NCI-H524 treated with DMSO at 0.1 percent for 48 hours (cell line): ENCODE data around the gene CCDC27.

Source experiments
- DNase-seq: peaks from one replicate; lab custom pipeline; 2025; lab: John Stamatoyannopoulos, UW

Gene CCDC27

DNA sequence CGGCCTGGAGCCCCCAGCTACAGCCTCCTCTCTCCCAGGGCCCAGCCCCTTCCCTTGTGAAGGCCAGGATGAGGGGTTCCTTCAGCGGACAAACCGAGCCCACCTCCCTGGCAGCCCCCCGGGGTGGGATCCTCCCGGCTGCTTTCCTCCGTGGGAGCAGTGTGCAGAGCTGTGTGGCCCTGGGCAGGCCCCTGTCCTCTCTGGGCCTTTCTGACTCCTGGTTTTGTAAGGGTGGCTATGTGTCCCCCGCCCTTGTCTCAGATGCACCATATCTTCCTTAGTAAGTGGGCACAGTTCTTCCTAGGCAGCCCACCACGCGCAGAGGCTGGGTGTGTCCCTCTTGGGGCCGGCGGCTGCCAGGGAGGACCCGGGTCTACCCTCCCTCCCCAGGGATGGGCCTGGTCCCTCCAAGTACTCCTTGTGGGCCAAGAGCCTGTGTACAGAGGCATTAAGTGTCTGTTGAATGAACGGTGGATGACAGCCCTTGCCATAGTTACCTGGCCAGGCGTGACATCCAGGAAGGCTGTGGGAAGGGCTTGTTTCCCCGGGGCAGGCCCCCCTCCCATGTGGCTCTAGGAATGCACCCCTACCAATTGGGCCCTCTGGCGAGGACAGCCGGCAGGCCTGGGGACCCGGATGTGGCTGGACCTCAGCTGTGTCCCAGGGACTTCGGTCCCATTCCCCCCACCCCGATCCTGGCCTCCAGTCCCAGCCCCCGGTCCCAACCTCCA, 24.1 kb downstream of the CCDC27 start:
- no peak for DNase-seq

DNA sequence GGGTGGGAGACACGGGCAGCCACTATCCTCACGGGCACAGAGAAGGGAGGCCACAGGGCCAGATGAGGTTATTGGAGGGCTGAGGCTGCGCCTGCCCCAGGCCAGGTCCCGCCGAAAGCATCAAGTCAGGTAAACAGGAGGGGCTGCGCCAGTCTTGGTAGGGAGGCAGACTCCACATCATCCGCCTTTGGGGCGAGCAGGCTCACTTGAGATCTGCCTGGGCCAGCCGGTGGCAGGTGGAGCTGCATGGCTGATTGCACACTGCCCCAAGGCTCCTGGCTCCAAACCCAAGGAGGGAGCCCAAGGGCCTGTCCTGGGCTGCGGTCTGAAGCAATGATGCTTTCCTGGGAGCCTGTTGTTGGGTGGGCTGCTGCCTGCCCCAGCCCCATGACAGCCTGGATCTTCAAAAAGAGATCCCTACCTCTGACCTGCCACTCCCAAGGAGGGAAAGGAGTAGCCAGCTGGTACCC, 24.9 kb downstream of the CCDC27 start:
- DNase-seq = no peak

DNA sequence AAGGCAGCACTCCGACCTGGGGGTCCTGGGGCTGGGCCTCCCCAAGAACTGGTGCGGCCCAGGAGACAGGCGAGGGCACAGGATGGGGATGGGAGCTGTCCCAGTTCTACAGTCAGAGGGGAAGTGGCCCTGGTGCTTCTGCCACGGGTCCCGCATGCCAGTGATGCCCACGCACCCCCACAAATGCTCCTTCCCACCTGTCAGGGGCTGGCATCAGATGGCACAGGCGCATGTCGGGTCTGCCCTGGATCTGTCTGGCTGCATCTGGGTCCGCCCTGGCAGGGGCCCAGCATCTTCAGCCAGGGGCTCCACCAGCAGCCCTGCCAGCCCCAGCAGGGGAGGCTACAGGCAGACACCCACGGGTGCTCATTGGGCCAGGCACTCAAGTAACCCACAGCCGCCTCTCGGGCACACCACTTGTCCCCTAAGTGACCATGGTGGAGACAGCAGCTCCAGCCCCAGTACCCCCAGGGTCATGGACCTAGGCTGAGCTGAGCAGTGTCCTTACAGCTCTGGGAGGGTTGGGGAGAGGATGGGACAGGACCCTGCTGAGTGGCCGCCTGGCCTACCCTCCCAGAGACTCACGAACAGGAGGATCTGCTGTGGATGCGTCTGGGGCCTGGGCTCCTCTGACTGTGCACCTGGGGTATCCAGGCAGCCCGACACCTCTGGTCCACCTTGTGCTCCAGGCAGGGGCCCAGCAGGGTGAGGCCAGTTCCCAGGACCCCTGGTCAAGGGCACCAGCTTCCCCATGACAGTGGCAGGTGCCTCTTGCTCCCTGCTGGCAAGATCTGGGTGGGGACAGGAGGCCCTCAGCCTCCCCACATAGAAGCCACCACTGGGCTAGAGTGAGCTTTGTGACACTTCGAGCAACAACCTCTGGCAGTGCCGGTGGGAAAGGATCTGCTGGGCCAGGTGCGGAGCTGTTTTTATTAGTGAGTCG, 25.7 kb downstream of the CCDC27 start:
- no peak for DNase-seq

DNA sequence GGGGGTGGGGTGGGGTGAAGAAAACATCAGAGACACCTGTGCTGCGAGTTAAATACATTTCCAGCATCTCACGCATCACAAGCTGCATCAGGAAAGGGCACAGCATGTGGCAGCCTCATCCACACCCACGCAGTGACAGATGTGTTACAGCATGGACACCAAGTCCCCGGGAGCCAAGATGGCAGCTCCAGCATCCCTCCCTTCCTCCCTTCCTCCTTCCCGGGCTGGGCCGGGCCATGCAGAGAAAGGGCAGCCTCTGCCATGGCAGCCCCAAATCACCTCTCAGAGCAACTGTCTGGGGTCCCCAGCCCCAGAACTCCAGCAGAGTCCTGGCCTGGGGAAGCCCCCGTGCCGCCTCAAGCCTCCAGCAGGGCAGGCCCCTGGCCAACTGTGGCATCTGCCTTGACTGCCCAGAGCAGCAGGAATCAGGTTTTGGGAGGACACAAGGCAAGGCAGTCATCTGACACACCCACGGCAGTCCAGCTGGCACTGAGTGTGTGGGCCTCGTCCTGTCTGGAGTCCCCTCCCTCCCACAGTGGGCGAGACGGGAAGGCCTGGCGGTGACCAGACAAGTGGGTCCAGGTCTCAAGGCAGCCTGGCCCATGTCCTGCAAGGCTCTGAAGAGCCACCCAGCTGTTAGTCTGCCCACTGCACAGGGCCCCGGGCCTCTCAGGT, 26.5 kb downstream of the CCDC27 start:
- no peak for DNase-seq

DNA sequence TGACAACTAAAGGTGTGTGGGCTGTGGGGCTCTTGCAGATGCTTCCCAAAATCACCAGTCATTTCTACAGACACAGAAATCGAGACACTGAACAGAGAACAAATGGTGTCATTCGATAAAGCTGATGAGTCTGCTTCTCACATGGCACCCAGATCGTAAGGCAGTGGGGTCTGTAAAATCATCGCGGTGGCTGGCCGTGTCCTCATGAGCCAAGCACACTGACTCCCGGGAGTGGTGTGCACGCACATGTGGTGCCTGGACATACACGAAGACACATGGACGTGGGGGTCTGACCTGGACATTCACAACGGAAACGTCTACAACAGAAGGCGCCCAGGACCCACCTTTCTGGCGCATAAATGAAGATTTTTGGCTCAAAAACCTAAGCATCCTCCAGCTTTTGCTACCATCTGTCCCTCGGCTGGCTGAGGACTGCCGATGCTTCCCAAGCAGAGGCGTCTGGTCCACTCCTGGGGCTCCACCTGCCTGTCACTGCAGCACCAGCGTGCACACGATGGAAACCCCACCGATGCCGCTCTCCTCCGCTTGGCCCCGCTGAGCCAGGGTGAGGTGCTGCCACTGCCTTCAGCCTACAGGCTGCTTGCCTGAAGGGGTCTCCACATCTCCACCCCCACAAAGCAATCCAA, 27.1 kb downstream of the CCDC27 start:
- DNase-seq = no peak

DNA sequence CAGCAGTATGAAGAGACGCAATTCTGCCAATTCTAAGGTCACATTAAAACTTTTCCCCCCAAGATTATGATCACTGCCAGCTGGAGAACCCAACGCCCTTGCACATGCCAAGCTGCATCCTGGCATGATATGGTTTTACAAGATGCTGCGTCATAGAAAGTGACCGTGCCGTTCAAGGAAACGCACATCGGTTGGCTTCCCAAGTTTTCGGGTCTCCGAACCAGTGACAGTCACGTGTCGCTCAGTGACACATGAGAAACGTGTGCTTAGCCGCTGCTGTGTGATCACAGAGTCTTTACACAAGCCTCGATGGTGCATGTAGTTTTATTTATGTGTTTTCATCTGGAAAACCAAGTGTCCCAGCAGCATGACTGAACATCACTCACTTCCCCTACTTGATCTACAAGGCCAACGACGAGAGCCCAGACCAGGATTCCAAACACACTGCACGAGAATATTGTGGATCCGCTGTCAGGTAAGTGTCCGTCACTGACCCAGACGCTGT, 27.7 kb downstream of the CCDC27 start:
- no peak for DNase-seq

DNA sequence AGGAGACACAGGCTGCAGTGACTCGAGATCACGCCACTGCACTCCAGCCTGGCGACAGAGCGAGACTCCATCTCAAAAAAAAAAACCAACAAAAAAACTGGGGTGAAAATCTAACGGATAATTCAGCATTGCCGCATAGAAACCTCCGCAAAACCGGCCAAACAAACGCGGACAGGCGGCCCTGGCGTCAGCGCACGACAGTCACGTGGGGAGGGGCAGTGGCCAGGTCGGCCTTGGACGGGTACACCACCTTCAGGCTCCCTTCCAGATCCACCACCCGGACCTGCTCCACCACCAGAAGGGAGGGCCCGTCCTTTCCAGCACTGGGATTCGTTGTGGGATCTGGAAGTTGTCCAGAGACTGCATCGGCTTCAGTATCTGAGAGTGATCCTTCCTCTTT, 28.7 kb downstream of the CCDC27 start:
- no peak for DNase-seq

DNA sequence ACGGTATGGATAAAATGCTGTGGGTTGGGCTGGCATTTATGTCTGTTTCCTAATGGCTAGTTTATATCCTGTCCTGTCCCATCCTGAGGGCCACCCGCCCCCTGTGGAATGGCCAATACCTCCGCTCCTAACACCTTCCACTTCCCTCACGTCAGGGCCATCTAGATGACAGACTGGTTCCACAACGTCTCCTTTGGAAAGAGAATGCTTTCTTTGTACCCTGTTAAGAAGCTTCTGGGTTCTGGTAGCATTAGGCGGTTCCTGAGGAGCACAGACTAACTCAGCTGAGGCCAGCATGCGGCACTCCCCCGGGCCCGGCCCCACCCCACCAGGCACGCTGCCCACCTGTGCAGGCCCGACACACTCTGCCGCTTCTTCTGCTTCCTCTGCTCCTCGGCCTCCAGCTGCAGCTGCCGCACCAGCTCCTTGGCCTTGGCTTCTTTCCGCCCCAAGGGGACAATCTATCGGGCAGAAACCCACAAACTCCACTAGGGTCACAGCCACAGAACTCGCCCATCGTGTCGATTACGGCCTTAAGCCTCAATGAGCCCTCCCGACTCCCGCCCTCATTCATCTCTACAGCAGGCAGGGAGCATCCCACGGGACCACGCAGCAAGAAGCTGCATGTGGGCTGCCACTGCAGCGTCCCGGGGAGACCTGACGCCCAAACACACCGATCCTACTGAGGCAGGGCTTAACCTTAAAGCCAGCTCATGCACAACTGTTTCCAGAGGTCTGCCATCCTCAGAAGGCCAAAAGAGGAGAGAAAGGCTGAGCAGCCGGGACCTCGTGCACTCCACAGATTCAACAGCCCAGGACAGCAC, 31.6 kb downstream of the CCDC27 start:
- no peak for DNase-seq

DNA sequence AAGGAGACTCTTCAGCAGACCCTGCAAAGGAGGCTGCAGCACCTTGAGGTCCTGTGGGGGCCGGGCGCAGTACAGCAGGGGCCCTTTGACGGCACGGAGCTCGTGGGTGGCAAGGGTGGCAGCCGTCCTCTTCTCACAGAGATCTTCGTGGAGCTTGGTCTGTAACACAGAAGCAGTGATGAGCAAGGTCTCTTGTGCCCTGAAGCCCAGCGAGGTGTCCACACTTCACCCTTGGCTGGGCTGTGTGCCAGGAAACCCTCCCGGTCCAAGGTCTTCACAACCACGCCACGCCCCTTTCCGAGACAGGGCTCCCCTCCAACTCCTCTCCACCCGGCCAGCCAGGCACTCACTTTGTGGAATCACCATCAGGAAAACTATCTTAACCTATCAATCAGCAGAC, 32.8 kb downstream of the CCDC27 start:
- DNase-seq = no peak

DNA sequence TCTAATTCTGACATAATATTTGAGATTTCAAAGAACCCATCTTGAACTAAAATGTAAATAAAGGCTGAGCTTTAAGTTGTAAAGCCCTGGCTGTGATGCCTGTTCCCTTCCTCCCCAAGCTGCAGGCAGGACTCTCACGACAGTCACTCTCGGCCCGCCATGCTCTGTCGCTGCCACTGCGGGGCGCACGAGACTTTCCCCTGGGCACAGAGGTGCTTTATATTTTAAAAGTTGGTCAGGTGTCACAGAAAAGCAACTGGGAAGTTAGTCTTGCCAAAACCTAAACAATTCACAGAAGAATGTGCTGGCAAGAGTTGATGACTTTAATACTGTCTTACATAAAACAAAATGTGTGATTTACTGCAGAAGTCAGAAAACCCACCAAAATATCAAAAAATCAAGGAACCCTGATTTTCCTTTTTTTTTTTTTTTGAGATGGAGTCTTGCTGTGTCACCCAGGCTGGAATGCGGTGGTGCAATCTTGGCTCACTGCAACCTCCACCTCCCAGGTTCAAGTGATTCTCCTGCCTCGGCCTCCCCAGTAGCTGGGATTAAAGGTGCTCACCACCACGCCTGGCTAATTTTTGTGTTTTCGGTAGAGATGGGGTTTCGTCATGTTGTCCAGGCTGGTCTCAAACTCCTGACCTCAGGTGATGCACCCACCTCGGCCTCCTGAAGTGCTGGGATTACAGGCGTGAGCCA, 33.4 kb downstream of the CCDC27 start:
- no peak for DNase-seq

DNA sequence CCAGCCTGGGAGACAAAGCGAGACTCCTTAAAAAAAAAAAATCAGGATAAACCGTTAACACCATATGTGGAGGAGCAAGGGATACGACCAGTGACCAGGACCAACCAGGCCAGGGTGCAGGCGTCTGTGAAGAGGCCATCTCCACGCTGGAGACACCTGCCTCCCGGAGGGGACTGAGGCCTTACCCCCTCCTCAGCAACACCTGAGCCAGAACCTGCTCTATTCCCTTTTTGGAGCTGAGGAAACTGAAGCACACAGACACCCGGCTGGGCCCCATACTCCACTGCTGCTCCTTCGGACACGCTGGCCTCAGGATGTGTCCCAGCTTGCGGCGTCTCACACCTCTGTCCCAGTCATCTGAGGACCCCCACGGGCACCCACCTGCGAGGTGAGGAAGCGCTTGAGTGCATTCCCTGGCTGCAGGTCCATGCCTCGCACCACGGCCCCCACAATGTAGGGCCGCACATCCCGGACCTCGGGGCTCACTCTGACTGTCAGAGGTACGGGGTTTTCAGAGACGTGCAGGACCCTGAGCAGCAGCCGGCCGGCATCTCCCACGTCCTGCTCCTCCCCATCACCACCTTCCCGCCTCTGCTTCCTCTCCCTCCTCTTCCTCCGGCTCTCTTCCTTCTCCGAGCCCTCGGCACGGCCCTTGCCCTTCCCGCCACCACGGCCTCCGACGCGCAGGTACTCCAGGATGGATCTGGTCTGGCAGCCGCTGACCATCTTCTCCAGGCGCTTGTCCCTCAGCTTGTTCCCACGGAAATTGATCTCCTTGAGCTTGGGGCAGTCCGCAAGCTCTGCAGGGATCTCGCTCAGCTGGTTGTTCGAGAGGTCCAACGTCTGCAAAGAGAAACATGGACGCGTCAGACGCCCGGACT, 34.5 kb downstream of the CCDC27 start:
- DNase-seq = no peak

DNA sequence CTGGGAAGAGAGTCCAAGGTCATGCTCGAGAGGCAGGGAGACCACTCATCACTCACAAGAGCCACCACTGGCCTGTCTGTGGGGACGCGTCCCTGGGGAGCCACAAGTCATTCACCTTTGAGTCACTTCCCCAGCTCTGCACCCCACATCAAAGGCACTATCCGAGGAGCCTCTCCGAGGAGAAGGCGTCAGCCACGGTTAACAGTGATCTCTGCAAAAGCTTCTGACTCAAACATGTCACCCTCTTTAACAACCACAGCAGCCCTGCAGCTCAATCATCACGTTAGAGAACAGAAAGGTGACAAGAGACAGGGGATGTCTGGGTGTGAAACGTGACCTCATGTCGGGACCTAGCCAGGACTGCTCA, 35.1 kb downstream of the CCDC27 start:
- no peak for DNase-seq

DNA sequence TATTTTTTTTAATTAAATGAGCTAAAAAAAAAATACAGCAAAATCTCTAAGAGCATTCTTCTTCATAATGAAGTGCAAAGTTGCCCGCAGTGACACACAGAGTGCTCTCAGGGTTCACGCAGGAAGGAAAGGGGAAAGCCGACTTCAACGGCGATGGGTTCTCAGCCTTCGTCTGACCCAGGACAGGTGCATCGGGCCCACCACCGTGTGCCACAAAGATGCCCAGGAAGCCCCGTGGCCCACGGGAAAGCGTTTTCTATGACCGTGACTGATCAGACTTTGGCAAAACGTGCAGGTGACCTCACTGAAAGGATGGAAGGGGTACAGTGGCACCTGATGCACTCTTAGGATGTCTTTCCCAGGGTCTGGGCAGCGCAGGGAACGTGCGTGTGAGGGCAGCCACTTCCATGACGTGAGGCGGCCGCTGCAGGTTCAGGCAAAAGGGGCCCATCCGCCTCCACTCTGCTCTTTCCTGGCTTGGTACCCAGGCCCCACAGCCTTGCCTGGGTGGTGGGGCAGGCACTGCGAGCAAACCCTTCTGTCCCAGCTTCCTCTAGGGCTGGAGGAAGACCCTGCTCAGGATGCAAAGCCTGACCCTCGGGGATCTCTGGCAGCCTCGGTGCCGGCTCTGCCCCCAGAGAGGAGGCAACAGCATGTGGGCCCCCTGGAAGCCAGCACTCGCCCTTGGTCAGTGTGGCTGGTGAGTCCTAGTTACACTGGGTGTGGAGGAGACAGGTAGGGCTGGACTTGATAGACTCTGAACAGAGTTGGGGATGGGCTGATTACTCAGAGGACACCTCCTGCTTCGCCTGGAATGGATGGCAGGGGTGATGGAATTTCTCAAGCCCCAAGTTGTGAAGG, 35.7 kb downstream of the CCDC27 start:
- DNase-seq = no peak

DNA sequence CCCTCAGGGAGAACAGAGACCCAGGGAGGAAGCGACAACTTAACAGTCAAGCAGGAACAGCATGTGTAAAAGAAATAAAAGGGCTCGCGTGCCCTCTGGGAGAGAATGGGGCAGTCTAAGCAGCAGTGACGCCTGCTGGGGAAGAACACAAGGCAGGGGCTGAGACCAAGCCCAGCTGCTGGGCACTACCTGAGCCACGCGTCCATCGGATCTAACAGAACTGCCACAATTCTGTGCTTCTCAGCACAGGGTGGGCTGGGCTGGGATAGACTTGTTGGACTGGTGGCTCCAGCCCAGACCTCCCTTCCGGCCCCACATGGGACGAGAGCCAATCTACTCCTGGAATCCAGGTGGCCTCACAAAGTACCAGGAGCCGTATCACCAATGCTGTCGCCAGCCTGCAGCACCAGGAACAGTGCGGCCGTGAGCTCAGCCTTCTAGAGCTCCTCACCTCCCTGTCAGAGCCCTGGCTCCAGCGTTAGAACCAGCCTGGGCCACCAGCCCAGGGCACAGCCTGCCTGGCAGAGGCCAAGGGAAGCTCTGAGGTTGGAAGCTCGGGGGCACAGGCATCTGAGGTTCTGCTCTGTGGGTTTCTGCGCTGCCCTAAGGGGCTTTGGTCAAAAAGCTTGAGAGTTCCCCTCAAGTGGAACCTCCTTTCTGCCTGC, 36.6 kb downstream of the CCDC27 start:
- no peak for DNase-seq

DNA sequence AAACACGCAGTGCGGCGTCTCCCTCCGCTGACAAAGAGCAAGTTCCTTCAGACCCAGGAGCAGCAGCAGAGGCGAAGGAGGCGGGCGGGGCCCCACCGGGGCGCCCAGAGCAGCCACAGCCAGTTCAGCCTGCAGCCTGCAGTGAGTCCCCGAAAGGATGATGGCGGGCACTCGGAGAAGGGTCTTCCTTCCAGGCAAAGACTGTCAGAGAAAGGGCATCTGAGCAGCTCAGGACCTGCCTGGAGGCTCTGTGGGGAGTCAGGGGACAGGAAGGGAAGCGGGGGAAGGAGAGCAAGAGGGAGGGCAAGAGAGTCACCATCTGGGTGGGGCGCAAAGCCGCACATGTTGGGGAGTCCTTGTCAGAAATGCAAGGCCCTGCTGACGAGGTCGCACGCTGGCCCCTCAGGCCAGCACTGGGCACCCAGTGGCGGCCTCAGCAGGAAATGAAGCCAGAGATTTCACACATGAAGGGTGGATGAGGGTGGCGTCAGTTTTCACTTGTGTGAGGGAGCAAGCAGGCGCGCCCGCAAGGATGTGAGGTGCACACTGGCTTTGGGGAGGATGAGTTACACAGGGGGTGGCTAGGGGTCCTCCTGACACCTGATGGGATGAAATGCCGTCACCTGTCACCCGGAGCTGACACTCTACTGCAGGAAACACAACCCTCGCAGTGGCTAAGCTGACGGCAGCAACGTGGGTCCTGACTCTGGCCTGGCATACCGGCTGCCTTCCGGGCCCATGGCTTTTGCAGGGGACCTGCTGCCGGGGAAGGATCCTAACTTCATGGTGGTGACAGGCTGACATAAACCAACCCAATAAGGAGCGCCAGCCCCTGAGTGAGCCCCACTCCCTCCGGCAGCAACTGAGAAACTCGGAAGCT, 37.4 kb downstream of the CCDC27 start:
- no peak for DNase-seq

DNA sequence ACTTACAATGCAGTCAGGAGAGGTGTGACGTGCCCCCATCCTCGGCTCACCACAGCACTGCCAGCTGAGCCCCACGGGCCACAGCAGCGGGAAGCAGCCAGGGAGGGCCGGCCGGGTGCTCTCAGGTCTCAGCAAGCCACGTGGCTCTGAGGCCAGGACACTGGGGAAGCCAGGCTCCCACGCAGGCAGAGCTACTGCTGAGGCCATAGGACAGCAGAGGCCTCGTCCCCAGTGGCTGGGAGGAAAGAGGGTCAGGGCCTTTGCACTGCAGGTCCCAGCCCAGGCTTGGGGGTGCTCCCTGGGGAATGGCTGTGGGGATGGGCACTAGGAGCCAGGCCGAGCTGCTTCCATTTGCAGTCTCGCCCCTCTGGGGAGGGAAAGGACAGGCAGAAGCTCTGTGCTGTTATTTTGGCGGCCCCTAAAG, 38.3 kb downstream of the CCDC27 start:
- DNase-seq = no peak

DNA sequence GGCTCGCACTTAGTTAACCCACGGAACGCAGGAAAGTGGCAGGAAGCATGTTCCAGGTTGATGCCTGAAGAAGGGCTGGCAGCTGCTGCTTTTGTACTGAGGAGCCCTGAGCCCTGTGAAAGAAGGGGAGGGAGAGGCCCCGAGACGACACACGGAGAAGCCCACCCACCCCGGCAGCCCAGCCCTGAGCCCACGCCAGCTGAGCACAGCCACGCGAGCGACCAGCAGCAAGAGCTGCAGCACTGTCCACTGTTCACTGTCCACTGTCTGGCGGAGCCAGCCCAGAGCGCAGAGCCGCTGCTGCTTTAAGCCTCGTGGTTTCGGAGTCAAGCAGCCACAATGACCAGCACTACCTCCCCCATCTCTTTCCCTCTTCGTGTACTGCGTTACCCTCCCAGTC, 38.7 kb downstream of the CCDC27 start:
- DNase-seq = no peak
